GM19240 (cell line): Measurements from ENCODE around the gene WDCP.

Experiments
- DNase-seq: peaks from one replicate; pipeline ENCODE4 v3.0.0; 2011; ENCODE audit warnings: low spot score; ENCODE audit not compliant: insufficient read length

Gene WDCP

GRCh38 chr2:24007693-24008092, 39.5 kb downstream of the WDCP start:
- no peak for DNase-seq

- DNase-seq, result no peak
Measured at GRCh38 chr2:23994567-23994966, 52.6 kb downstream of the WDCP start.

GRCh38 chr2:23993736-23994269, 53.4 kb downstream of the WDCP start:
- DNase-seq, result no peak

- DNase-seq, result no peak
Measured at GRCh38 chr2:23992931-23993330, 54.3 kb downstream of the WDCP start.

GRCh38 chr2:23988371-23988770, 58.8 kb downstream of the WDCP start:
- DNase-seq, result no peak
